ENCODE data around the gene TCAP. TPM values are rescaled to one million over a fixed set of nuclear protein-coding genes. Genes with fewer than 3 reads are reported as not detected.

TCAP gene
- total and polyA plus RNA-seq, 12 donors, result 0.78 to 13.6 (median 1.8) TPM; not detected in 1

DNA sequence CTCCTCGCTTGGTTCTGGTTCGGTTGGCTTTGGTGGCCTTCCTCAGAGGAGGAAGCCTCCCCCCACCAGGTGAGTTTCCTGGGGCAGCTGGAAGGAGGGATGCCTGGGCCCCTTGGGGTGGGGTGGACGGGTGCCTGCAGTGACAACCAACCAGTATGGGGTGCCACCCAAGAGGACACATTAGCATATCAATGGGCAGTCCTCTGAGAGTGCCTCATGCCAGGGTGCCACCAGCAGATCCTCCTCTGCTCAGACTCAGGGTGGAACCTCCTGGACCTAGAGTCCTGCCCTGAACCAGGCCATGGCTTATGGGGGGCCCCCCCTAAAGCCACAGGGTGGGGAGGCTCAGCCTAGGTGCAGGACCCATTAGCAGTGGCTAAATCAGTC lies 35.7 kb upstream of the TCAP start:
- Histone ChIP-seq H3K4me3 (no peak overlapping the region), H3K9me3 (replicated peaks in 1 of 3) (no peaks in the 10 kb centered on the region), H3K4me1 (replicated peaks in 1 of 2) (peaks cover 17 to 25% of the 10 kb centered on the region in 2 donors), H3K36me3 (replicated peaks in 1 of 2) (no peaks in the 10 kb centered on the region), H3K27me3 (peaks cover 13% of the 10 kb centered on the region), H3K27ac (no peak overlapping the region)
- intact Hi-C loops (cut with DNase I), result loop anchor here in 1 of 2 donors (5.0 kb wide), 1 partner anchor 123 kb away; no protein-coding TSS in a partner anchor
- TF ChIP-seq POLR2A (IDR thresholded peaks at IDR 0.05) (no peak), CTCF (IDR thresholded peaks at IDR 0.05) (no peak)
- 73 to 87% (median 78%) methylated on average over 3 of the region's 3 CpGs for WGBS, 4 donors
- DNase-seq, result no peak

- intact Hi-C loops (cut with DNase I), result loop anchor here in 1 of 2 donors (5.0 kb wide), 1 partner anchor 122 kb away; no protein-coding TSS in a partner anchor
- Histone ChIP-seq H3K4me3 (no peak overlapping the region), H3K9me3 (replicated peaks in 1 of 3) (no peaks in the 10 kb centered on the region), H3K27ac (no peak overlapping the region), H3K4me1 (replicated peaks in 1 of 2) (peaks cover 17 to 28% of the 10 kb centered on the region in 2 donors), H3K27me3 (peaks cover 9% of the 10 kb centered on the region), H3K36me3 (replicated peaks in 1 of 2) (no peaks in the 10 kb centered on the region)
- no peak for DNase-seq
- TF ChIP-seq POLR2A (IDR thresholded peaks at IDR 0.05) (no peak), CTCF (IDR thresholded peaks at IDR 0.05) (no peak)
- WGBS, 4 donors, result 80 to 87% (median 84%) methylated on average over 9 to 12 of the region's 12 CpGs
Measured at GRCh38 chr17:39629898-39630297, 35.3 kb upstream of the TCAP start.

DNA sequence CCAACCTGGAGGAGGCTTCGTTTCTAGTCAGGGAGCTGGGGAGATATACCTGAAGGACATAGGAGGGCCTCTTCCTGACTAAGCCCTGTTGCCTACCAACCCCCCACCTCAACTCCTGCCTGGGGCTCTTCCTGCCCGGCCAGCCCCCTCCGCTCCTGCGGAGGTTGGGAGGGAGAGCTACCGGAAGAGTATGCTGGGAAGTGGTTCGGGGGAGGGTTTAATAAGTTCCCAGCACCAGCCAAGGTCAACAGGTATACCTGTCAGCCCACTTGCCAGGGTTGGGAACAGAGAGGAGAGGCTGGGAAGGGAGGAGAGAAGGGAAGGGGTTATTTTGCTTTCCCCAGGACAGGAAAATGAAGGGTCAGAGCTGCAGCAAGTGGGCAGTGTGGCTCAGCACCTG lies 33.7 kb upstream of the TCAP start:
- Histone ChIP-seq H3K4me1 (replicated peaks in 1 of 2) (peaks cover 20 to 42% of the 10 kb centered on the region in 2 donors), H3K4me3 (no peak overlapping the region), H3K36me3 (replicated peaks in 1 of 2) (no peaks in the 10 kb centered on the region), H3K9me3 (replicated peaks in 1 of 3) (no peaks in the 10 kb centered on the region), H3K27ac (no peak overlapping the region), H3K27me3 (peaks cover 8% of the 10 kb centered on the region)
- DNase-seq, result no peak
- intact Hi-C loops (cut with DNase I), result no loop called here
- WGBS, 4 donors, result 61 to 65% (median 63%) methylated on average over 6 of the region's 6 CpGs
- TF ChIP-seq CTCF (IDR thresholded peaks at IDR 0.05), result no peak
- no peak for TF ChIP-seq POLR2A (IDR thresholded peaks at IDR 0.05)

DNA sequence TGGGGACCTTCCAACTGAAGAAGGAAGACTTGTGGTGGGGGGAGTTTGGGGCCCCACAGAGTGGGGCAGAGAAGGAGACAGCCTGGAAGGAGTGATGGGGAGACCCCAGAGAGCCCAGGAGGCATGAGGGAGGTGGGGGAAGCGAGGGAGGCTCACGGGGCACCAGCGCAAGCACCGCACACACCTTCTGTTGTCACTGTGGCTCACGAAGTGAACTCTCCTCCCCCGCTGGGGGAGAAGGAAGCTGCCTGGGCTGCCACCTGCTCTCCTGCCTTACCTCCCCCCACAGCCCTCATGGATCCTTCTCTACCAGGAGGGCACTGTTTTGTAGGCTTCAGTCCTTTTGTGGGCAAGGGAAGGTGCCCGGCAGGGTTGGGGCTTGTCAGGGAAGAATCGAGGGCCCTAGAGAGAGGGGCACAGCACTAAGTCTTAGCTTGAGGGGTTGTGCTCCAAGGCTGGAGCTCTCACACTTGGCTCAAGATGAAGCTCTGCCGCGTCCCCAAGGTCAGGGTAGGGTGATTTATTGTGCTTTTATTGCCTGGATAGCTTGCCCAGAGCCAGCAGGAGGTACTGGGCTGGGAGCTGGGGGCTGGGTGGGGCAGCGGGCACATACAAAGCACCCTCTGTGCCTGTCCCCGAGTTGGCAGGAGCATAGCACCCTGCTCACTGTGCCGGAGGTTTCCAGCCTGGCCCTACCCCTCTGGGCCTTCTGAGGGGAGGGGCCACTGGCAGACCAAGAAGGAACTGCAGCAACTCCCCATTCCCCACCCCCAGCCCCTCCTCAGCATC lies 32.8 kb upstream of the TCAP start:
- Histone ChIP-seq H3K27me3 (peaks cover under 1% of the 10 kb centered on the region), H3K4me1 (replicated peaks in 1 of 2) (peaks cover 17 to 40% of the 10 kb centered on the region in 2 donors), H3K27ac (peak overlapping the region in 1 of 5 donors; percentile 8), H3K4me3 (no peak overlapping the region), H3K9me3 (replicated peaks in 1 of 3) (no peaks in the 10 kb centered on the region), H3K36me3 (replicated peaks in 1 of 2) (no peaks in the 10 kb centered on the region)
- TF ChIP-seq POLR2A (IDR thresholded peaks at IDR 0.05) (no peak), CTCF (IDR thresholded peaks at IDR 0.05) (no peak)
- intact Hi-C loops (cut with DNase I), result no loop called here
- peak in 2 of 7 donors; percentile 37 to 44 for DNase-seq
- WGBS, 4 donors, result 32 to 55% (median 44%) methylated on average over 6 to 13 of the region's 13 CpGs
